Upper lobe of left lung (tissue), 4 donors: Measurements from ENCODE around the gene ARHGAP23.

Experiments used
- CTCF ChIP-seq, 6 experiments: fragments of 450-650 bp in 4 of 6; fragments of 200-600 bp in 2 of 6; sonication (generic) in 2 of 6; IDR thresholded peaks; one replicate each; pipeline ENCODE4 v1.5.1; 2016 to 2019; ENCODE audit warnings: antibody characterized with exemption in 6 of 6
- POLR2A ChIP-seq, 4 donors: fragments of 450-650 bp; IDR thresholded peaks; one replicate each; pipeline ENCODE4 v1.5.1; 2016 to 2017; ENCODE audit warnings: antibody characterized with exemption in 4 of 4, mild to moderate bottlenecking in 2 of 4

GRCh38 chr17:38476549-38476948 is 48.3 kb downstream of the ARHGAP23 start:
- no peak for TF ChIP-seq CTCF (IDR thresholded peaks at IDR 0.05)
- no peak for TF ChIP-seq POLR2A (IDR thresholded peaks at IDR 0.05)
